Right renal pelvis (tissue), 4 donors: ENCODE results near the gene SLC15A4. TPM values are rescaled to one million over a fixed set of nuclear protein-coding genes. Genes with fewer than 3 reads are reported as not detected.
"Not testable (repeated sequence)": the region's sequence is repeated elsewhere in the genome, so short reads cannot be mapped to it uniquely, and the experiment has no call there.

Experiments used
- DNase-seq, 4 donors: peaks; one replicate each; pipeline ENCODE4 v3.0.0-alpha.2; 2013; ENCODE audit warnings: low read depth in 4 of 4, low spot score in 3 of 4, missing footprints in 1 of 4
- polyA plus RNA-seq, 4 donors: library from polyadenylated mRNA; unstranded; fragments of 120-200 nt; gene quantifications; one replicate each; pipeline ENCODE4 v1.2.1, GENCODE V29; 2013; ENCODE audit not compliant: insufficient read length in 4 of 4

Gene SLC15A4
- polyA plus RNA-seq, 4 donors: 28.5 to 32.7 (median 30.9) TPM

DNA sequence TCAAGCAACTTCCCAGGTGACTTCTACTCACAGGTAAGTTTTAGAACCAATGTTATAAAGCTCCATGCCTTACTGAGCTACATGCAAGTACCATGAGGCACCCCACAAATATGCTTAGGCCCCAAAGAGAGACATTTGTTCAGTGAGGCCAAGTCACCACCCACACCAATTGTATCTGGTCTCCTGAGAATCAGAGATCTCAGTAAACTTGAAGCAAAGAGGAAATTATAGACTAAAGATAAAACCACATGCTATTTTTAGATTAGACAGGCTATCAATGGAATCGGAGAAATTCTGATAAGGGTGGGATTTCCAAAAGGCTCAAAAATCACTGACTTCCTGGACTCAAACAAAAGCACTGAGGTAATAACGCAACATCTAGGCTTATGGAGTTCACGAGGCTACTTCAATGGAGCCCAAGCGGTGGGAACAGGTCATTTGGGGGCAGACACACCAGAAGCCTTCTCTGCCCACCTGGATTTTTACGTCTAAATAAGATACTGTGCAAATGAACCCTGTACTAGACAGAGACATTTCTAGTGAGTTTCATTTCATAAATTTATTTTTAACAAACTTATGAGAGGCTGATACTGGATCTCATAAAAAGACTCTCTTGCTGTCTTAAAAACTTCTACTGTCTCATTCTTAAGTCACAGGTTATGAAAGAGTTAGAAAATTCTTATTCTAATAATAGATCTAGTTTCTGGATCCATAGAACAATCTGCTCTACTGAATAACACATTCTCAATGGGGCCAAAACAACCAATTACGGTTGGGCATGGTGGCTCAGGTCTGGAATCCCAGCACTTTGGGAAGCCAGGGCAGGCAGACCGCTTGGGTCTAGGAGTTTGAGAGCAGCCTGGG lies 7.7 kb downstream of the SLC15A4 start:
- DNase-seq: no peak

DNA sequence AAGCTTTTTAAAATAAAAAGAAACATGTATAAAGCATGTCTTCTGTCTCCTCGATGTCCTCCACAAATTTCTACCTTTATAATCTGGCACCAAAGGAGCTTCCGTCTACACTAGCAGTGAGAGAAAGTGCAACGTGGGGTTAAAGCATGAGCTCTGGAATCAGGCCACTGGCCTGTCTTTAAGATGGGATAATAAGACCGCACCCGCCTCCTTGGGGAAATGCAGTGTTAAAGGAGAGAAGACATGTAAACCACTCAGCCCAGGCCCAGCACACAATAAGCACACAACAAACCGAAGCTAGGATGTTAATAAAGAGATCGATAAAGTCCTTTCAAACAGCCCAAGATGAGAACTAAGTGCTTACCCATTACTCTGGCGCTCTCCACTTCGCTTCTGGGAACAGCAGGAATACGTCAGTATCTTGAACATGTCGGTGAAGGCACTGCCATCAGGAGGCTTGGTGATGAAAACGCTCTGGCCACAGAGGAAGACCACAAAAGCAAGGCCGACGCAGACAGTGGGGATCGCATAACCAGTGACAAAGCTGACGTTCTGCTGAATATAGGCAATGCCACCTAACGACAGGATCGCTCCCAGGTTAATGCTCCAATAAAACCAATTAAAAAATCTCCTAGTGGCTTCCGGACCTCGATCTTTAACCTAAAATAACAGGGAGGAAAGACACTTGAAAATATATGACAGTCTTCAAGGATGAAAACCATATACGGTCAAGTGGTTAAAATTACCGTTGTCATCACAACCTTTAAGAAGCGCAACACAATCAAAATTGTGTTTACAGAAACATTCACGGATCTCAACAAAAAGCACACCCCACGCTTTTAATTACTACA lies 9.1 kb downstream of the SLC15A4 start:
- no peak for DNase-seq

DNA sequence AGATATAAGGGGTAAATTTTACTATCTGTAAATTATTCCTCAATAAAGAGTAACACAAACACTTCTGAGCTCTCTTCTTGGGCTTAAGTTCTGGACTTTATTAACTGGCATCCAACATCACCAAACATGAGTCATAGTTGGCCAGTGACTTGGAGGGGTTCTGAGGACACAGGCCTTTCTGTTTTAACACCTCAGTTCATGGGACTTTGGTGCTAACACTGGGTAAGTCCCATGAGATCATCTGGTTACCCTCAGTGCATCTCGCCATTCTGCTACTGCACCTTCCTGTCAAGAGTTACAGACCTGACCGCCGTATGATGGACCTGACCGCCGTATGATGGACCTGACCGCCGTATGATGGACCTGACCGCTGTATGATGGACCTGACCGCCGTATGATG lies 9.9 kb downstream of the SLC15A4 start:
- no peak for DNase-seq

DNA sequence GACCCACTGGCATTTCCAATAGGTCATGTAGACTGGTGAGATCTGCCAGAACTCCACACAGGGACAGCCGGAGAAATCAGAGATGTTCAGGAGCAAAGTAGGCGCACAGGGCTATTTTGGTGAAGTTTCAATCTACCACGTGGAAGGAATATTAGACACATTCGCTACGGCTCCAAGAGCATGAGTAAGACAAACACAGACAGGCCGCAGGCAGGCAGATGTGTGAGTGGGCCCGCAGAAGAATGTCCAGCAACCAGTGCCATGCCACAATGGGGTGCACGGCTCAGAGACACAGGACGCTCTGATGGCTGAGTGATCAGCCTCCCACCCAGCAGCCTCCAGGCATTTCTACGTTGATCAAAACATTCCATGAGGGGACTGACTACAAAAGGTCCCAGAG lies 10.4 kb downstream of the SLC15A4 start:
- no peak for DNase-seq

DNA sequence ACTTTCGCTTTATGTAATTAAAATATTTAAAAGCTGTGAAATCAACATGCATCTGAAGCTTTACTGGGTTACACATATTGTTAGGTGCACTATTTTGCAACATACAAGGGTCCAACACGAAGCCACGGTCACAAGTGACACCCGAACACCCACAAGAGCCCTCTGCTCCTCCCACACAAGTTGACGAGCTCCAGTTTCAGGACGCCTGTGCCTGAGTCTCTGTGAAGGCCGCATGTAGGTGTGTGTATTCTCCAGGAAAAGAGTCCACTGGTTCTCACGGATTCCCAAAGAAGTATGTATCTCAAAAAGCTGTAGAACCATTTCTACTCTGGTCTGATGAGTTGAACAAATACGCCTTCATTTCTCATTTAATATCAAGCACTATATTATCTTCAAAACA lies 12.0 kb downstream of the SLC15A4 start:
- no peak for DNase-seq

DNA sequence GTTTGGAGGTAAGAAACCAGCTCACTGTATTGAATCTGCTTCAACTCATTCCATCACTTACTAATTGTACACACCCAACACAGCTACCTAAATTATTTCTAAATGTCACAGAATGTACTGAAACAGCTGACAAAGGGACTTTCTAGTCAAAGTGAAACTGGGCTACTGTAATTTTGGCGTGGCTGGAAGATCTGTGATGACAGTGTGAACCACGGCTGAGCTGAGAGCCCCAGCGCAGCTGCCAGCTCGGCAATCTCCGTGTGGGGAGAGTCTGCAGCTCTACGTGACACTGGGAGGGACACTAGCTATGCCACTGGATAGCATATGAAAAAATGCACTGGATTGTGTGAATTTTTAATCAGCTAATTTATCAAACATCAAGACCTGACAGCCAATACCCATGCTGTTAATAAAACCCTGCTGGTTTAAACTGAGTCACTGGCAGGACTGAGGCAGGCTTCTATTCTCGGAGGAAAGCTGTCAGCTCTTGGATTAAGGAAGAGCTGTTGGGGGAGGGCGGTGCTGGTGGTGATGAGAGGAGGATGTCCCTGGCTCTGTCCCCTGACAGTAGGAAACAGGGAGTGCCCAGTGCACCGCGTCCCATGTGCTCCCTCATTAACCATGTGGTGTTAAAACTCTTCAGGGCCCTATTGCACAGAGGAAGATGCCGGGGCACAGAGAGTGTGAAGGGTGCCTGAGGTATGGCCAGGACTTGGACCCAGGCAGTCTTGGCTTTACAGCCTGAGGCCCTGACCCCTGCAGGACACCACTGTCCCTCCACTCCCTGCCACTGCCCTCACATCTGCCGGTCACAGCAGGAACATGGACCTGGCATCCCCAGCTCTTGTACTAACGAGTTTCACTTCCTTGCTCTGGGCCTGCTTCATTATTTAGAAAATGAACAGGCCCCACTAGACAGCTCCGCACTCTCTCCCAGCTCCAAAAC lies 13.3 kb downstream of the SLC15A4 start:
- no peak for DNase-seq

DNA sequence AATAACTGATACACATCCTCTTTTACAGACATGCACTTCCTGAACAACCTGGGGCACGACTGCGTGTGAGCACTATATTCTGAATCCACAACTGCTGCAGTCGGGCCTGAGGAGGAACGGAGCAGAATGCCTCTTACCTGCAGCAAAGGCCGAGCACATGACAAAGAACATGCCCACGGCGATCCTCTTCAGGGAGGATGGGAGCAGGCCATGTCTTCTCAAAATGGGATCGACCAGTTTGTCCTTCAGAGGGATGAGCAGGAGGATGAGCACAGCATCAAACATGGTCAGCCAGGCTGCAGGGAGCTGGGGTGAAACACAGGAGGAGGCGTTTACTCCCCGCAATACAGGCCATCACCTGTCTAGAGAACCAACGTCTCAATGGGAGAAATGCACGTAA lies 15.1 kb downstream of the SLC15A4 start:
- DNase-seq: no peak

DNA sequence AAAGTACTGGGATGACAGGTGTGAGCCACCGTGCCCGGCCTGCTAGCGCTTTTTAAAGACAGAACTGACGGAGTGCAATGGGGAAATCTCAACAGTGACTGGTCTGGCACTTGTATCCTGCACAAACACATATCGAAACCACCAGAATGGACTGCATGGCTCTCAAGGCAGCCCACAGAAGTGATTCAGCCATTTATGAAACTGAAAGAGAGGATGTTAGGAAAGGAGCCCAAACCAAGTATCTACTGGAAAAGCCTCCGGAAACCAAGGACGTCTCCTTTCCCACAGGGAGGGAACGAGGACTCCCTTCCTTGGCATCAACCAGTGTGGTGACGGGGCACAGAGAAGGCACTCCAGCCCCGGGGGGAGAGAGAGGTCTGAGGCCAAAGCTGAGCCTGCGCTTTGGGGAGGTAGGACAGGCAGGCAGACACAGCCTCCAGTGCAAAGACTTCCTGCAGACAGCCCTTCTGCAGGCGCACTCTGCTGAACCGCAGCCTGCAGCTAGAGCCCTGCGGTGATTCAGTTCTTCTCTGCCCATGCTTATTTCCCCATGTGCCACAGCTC lies 16.5 kb downstream of the SLC15A4 start:
- no peak for DNase-seq

DNA sequence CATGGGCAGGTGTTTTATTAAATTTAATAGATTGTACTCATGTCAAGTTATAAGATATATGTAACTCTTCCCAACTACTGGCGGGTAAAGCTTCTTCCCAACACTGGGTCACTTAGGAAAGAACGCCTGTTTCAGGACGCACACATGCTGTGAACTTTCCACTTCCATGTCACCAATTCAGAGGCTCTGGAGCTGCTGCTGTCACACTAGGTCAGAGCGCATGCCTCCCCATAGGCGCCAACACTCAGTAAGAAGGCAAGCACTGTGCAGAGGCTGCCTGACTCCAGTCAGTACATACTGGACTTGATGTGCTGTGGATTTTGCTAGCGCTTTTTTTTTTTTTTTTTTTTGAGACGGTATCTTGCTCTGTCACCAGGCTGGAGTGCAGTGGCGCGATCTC lies 17.2 kb downstream of the SLC15A4 start:
- no peak for DNase-seq

DNA sequence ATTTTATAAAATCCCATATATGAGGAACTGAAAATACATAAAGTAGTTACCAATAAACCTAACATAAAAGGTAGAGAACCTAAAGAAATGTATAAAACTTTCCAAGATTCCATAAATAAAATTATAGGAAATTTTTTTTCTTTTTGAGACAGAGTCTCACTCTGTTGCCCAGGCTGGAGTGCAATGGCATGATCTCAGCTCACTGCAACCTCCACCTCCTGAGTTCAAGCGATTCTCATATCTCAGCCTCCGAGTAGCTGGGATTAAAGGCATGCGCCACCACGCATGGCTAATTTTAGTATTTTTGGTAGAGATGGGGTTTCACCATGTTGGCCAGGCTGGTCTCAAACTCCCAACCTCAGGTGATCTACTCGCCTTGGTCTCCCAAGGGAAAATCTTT lies 18.4 kb downstream of the SLC15A4 start:
- DNase-seq: not testable (repeated sequence)

DNA sequence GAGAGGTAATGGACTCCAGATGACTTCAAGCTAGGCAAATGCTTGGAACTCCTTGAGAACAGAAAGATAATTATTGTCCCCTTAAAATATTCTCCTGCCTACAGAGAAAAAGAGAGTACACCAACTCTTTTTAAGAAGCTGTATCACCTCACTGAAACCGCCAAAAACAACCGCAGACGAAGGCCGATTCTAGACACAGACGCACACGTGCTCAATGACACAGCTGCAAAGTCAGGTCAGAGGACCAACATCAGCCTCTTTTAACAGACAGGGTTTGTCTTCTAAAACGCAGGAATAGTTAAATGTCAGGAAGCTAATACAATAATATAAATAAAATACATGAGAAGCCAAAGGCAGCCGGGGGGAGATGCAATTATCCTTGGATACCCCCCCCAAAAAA lies 19.0 kb downstream of the SLC15A4 start:
- no peak for DNase-seq

DNA sequence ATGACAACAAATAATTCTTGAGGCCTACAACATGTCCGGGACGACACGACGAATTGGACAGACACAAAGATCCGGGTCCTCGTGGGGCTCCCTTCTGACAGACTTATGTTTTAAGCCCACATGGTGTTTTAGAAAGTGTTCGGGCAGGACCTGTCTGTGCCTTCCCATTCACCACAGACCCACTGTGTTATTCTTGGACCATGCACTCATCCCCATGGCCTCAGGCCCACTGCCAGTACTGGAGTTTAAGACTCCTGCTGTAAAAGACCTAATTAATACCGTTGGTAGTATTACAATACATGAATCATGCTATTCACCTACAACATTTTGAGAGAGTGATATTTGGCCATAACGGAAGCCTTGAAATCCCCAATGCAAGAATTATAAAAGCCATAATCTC lies 20.0 kb downstream of the SLC15A4 start:
- DNase-seq: no peak

DNA sequence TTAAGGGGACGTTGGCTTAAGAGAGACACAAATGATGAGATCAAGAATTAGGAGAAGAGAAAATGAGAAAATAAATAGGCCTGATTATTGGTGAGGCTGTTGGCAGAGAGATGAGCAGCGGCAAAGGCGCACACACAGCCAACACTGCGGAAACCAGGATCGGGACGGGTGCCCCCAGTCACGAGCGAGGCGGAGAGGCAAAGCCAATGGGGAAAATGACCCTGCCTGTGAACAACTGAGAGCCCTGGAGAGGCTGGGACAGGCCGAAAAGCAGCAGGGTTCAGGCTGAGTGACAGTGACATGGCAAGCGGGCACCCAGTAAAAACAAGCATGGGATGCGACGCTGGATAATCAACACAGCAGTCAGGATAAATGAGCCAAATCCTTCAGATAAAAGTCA lies 21.0 kb downstream of the SLC15A4 start:
- no peak for DNase-seq

DNA sequence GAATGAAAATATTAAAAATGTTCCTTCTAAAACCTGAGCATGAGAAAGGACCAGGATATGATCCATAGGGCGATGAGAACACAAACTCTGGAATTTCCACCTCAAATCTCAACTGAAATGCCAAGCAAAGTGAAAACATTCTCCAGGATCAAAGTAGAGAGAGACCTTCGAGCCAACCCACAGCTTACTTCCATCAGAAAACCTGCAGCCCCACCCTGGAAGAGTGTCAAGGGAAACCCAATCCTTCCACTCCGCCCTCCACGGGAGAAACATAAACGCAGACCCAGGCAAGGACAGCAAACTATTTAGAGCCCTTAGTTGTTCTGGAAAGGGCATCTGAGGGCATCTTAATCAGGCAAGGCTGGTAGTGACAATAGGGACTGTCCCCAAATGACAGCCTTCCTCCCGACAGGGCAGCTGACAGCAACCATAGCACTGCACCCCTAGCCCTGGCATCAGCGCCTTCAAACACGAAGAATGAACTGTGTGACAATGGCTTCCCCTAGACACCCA lies 21.8 kb downstream of the SLC15A4 start:
- no peak for DNase-seq

DNA sequence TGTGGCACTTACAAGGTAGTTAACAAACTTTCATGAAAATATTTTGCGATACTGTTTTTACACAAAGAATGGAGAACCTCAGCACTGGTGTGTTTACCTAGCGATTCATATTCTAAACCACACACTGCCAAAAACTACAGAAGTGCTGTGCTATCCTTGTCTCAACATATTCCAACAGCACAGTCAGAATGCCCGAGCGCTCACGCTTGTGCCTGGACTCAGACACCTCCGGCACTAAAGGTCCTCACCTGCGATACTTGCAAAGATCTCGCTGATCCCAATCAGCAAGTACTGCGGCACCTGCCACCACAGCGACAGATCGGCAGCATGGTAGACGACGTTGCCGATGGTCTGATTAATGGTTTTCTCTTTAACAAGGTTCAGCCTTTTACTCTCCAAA lies 23.2 kb downstream of the SLC15A4 start:
- no peak for DNase-seq

DNA sequence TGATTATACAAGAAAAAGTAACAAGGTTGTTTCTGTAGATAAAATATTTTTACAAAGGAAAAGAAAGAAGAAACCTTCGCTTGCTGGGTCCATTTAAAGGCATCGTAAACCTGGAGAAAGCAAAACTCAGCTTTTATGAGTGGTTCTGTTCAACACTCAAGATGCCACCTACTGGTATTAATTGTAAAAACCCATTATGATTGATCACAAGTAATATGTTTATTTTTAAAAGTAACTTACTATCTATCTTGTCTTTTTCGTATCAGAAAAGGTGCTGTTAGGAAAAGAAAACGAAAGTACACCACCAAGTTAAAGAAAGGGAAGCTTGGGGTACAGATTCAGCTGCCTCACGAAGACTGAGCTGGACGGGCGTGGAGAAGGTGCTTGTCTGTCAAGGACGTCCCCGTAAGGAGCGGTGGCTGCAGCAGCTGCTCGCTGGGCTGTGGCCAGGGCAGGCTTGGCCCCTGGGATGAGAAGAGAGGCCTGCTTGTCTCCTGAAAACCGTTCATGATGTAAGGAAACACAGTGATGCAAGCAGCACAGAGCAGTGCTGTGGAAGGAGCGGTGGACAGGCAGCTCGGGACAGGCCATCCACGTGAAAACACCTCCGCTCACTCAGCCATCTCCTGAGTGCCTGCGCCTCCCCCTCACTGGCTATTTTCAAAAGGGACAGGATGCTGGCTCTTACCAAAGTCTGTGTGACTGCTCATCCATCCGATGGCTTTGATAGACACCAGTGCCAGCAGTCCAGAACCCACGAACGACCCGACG lies 25.0 kb downstream of the SLC15A4 start:
- no peak for DNase-seq

DNA sequence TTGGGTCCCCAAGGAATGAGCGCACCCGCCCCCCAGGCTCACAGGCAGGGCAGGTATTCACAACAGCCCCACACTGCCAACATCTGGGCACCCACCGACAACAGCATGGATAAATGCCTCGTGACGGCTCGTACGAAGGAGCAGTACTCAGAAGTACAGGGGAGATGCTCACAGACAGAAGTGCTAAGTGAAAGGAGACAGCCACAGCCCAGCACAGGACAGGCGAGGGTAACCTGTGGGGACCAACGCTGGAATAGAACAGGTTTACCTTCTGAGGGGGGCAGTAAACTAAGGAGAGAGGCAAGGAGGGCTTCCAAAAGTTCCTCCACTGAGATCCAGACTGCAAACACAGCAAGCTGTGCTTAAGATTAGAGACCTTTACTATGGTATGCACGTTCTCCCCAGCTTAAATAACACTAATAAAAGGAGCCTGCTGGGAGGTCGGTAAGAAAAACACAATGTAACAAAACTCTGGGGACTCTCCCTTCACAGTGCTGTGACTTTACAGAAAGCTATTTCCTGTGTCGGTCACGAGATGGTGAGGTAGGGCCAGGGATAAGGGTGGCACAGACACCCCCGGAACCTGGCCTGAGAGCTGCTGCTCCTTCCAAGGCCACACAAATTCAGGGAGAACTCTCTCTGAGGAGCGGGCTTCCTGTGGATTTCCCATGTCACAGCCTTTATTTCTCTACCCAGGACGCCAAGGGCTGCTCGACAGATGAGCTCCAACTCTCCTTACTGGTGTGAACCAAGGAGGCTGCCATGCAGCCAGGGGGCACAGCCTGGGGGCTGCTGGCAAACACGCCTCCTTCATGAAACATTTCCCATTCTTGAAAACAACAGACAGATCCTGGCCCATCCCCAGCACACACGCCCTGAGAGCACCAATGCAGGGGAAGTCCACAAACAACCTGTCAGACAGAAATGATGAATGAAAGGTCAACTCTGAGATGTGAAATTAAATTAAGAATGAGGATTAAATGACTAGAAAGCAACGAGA lies 26.3 kb downstream of the SLC15A4 start:
- DNase-seq: peak in 1 of 4 donors; percentile 26

DNA sequence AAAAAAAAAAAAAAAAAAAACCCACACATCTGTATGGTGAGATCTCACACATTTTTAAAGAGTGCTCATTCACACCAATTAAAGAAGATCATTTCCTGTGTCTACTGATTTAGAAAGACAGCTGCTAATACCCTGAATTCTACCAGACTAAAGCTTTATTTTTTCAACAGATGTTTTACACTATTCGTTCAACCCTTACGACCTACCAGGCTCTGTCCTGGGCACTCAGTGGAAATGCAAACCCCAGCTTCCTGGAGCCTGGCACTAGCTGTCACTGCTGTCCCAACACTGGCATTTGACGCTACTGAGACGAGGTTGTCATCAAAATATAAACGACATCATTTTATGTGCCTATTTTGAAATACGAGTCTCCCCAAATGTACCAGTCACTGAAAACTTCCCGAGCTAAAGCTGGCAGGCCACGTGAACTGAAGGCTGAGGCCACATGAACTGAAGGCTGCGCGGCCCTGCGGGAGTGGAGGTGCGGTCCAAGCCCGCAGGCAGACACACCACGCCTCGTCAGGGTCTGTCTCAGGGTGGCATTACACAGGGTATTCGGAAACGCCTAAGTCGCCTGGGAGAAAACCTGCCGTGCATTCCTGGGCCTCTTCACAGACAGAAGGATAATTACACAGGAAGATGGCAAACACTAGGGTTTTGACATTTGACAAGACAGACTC lies 27.2 kb downstream of the SLC15A4 start:
- no peak for DNase-seq
